Activated naive CD8-positive, alpha-beta T cell treated with anti-CD3 and anti-CD28 coated beads, Interleukin-2, amount 10 ng/mL, durations not matched to agents 7 days and 5 days (primary cell): ENCODE measurements around the gene TESMIN. TPM values are rescaled to one million over a fixed set of nuclear protein-coding genes. Genes with fewer than 3 reads are reported as not detected.

ENCODE experiments used
- ATAC-seq: fragments of 150-1000 bp; cut with Tn5 transposase; one replicate; pipeline ENCODE4 v1.10.0; 2021; ENCODE audit warnings: low read depth, moderate library complexity
- POLR2A ChIA-PET: fragments of 350-600 bp; sonication (Branson Sonifier 250); formaldehyde crosslinking; loops from one replicate; lab custom pipeline; 2021; ENCODE audit warnings: antibody characterized with exemption; lab: Charles Lee
- DNase-seq: peaks from one replicate; pipeline ENCODE4 v3.0.0; 2021
- H3K27ac Mint-ChIP-seq: one replicate; pipeline ENCODE4 v1.8.0; 2022; ENCODE audit warnings: mild to moderate bottlenecking, mixed read lengths
- H3K27me3 Mint-ChIP-seq: one replicate; pipeline ENCODE4 v1.8.0; 2022; ENCODE audit warnings: mild to moderate bottlenecking, moderate library complexity, mixed read lengths
- H3K36me3 Mint-ChIP-seq: one replicate; pipeline ENCODE4 v1.8.0; 2021; ENCODE audit warnings: mild to moderate bottlenecking, mixed read lengths
- H3K4me1 Mint-ChIP-seq: one replicate; pipeline ENCODE4 v1.8.0; 2021; ENCODE audit warnings: mixed read lengths
- H3K4me3 Mint-ChIP-seq: one replicate; pipeline ENCODE4 v1.8.0; 2022; ENCODE audit warnings: mild to moderate bottlenecking, moderate library complexity, mixed read lengths
- H3K9me3 Mint-ChIP-seq: one replicate; pipeline ENCODE4 v1.8.0; 2021; ENCODE audit warnings: mixed read lengths
- total RNA-seq, 2 experiments: library from RNA; stranded (reverse); gene quantifications; one replicate each; pipeline ENCODE4 v1.2.3, GENCODE V29; 2021

TESMIN gene
- total RNA-seq, 2 experiments from 2014 or later = 9.2 to 10.5 TPM

- POLR2A ChIA-PET = no interaction called here
- H3K27ac Mint-ChIP-seq = no peak overlapping the region
- no peaks in the 10 kb centered on the region for H3K27me3 Mint-ChIP-seq
- no peaks in the 10 kb centered on the region for H3K4me1 Mint-ChIP-seq
- H3K9me3 Mint-ChIP-seq = no peaks in the 10 kb centered on the region
- ATAC-seq (no peak), DNase-seq (no peak)
- no peak overlapping the region for H3K4me3 Mint-ChIP-seq
- peaks cover 37% of the 10 kb centered on the region for H3K36me3 Mint-ChIP-seq
Measured at GRCh38 chr11:68773521-68774193, 22.3 kb upstream of the TESMIN start.

- POLR2A ChIA-PET = no interaction called here
- no peaks in the 10 kb centered on the region for H3K9me3 Mint-ChIP-seq
- peaks cover 37% of the 10 kb centered on the region for H3K36me3 Mint-ChIP-seq
- H3K4me3 Mint-ChIP-seq = no peak overlapping the region
- ATAC-seq (no peak), DNase-seq (no peak)
- no peaks in the 10 kb centered on the region for H3K4me1 Mint-ChIP-seq
- no peaks in the 10 kb centered on the region for H3K27me3 Mint-ChIP-seq
- no peak overlapping the region for H3K27ac Mint-ChIP-seq
Measured at GRCh38 chr11:68772936-68773335, 21.6 kb upstream of the TESMIN start.

- DNase-seq (no peak), ATAC-seq (no peak)
- Mint-ChIP-seq H3K27ac (no peak overlapping the region), H3K9me3 (no peaks in the 10 kb centered on the region), H3K4me3 (no peak overlapping the region), H3K27me3 (no peaks in the 10 kb centered on the region), H3K36me3 (peaks cover 29% of the 10 kb centered on the region), H3K4me1 (no peaks in the 10 kb centered on the region)
- POLR2A ChIA-PET = no interaction called here
Measured at GRCh38 chr11:68770781-68771180, 19.5 kb upstream of the TESMIN start.

GRCh38 chr11:68767672-68768071, 16.4 kb upstream of the TESMIN start:
- Mint-ChIP-seq H3K27ac (no peak overlapping the region), H3K36me3 (peaks cover 19% of the 10 kb centered on the region), H3K4me3 (no peak overlapping the region), H3K9me3 (no peaks in the 10 kb centered on the region), H3K27me3 (no peaks in the 10 kb centered on the region), H3K4me1 (peaks cover 4% of the 10 kb centered on the region)
- POLR2A ChIA-PET = no interaction called here
- DNase-seq (no peak), ATAC-seq (no peak)

- DNase-seq (no peak), ATAC-seq (no peak)
- Mint-ChIP-seq H3K27ac (no peak overlapping the region), H3K9me3 (no peaks in the 10 kb centered on the region), H3K27me3 (no peaks in the 10 kb centered on the region), H3K4me3 (no peak overlapping the region), H3K36me3 (peaks cover 21% of the 10 kb centered on the region), H3K4me1 (peaks cover 4% of the 10 kb centered on the region)
- POLR2A ChIA-PET = no interaction called here
Measured at GRCh38 chr11:68766786-68767185, 15.5 kb upstream of the TESMIN start.

- ATAC-seq (no peak), DNase-seq (no peak)
- no peaks in the 10 kb centered on the region for H3K27me3 Mint-ChIP-seq
- no peak overlapping the region for H3K4me3 Mint-ChIP-seq
- POLR2A ChIA-PET = no interaction called here
- H3K9me3 Mint-ChIP-seq = no peaks in the 10 kb centered on the region
- no peak overlapping the region for H3K27ac Mint-ChIP-seq
- peaks cover 17% of the 10 kb centered on the region for H3K36me3 Mint-ChIP-seq
- peaks cover 4% of the 10 kb centered on the region for H3K4me1 Mint-ChIP-seq
Measured at GRCh38 chr11:68764746-68765145, 13.4 kb upstream of the TESMIN start.

GRCh38 chr11:68763926-68764657, 12.8 kb upstream of the TESMIN start:
- H3K27ac Mint-ChIP-seq = no peak overlapping the region
- no peaks in the 10 kb centered on the region for H3K27me3 Mint-ChIP-seq
- H3K4me1 Mint-ChIP-seq = peaks cover 4% of the 10 kb centered on the region
- peaks cover 14% of the 10 kb centered on the region for H3K36me3 Mint-ChIP-seq
- DNase-seq (no peak), ATAC-seq (no peak)
- POLR2A ChIA-PET = no interaction called here
- no peak overlapping the region for H3K4me3 Mint-ChIP-seq
- H3K9me3 Mint-ChIP-seq = no peaks in the 10 kb centered on the region

GRCh38 chr11:68763181-68763721, 11.9 kb upstream of the TESMIN start:
- H3K4me3 Mint-ChIP-seq = no peak overlapping the region
- peaks cover 4% of the 10 kb centered on the region for H3K4me1 Mint-ChIP-seq
- DNase-seq (no peak), ATAC-seq (no peak)
- no peaks in the 10 kb centered on the region for H3K27me3 Mint-ChIP-seq
- peaks cover 7% of the 10 kb centered on the region for H3K36me3 Mint-ChIP-seq
- POLR2A ChIA-PET = no interaction called here
- H3K9me3 Mint-ChIP-seq = no peaks in the 10 kb centered on the region
- H3K27ac Mint-ChIP-seq = peak overlapping the region; percentile 26

- no peak for ATAC-seq
Measured at GRCh38 chr11:68762481-68762880, 11.2 kb upstream of the TESMIN start.

GRCh38 chr11:68761801-68762200, 10.5 kb upstream of the TESMIN start:
- peaks cover 10% of the 10 kb centered on the region for H3K36me3 Mint-ChIP-seq
- POLR2A ChIA-PET = no interaction called here
- no peak for ATAC-seq

More at GRCh38 chr11:68762481-68762880, 11.2 kb upstream of the TESMIN start:
- Mint-ChIP-seq H3K9me3 (no peaks in the 10 kb centered on the region), H3K36me3 (peaks cover 8% of the 10 kb centered on the region), H3K4me3 (no peak overlapping the region), H3K4me1 (peaks cover 4% of the 10 kb centered on the region), H3K27ac (no peak overlapping the region), H3K27me3 (no peaks in the 10 kb centered on the region)
- POLR2A ChIA-PET = no interaction called here
- no peak for DNase-seq

GRCh38 chr11:68759991-68760390, 8.7 kb upstream of the TESMIN start:
- POLR2A ChIA-PET = no interaction called here
- no peak overlapping the region for H3K27ac Mint-ChIP-seq
- no peaks in the 10 kb centered on the region for H3K9me3 Mint-ChIP-seq
- no peaks in the 10 kb centered on the region for H3K27me3 Mint-ChIP-seq
- ATAC-seq (no peak), DNase-seq (no peak)
- peaks cover 4% of the 10 kb centered on the region for H3K4me1 Mint-ChIP-seq
- no peak overlapping the region for H3K4me3 Mint-ChIP-seq
- H3K36me3 Mint-ChIP-seq = peaks cover 16% of the 10 kb centered on the region

More at GRCh38 chr11:68761801-68762200, 10.5 kb upstream of the TESMIN start:
- no peak for DNase-seq
- Mint-ChIP-seq H3K4me1 (peaks cover 4% of the 10 kb centered on the region), H3K4me3 (no peak overlapping the region), H3K9me3 (no peaks in the 10 kb centered on the region), H3K27me3 (no peaks in the 10 kb centered on the region), H3K27ac (no peak overlapping the region)

GRCh38 chr11:68757711-68758110, 6.4 kb upstream of the TESMIN start:
- no peaks in the 10 kb centered on the region for H3K9me3 Mint-ChIP-seq
- H3K4me3 Mint-ChIP-seq = no peak overlapping the region
- DNase-seq = no peak
- H3K27ac Mint-ChIP-seq = no peak overlapping the region
- ATAC-seq = no peak
- POLR2A ChIA-PET = no interaction called here
- H3K36me3 Mint-ChIP-seq = peaks cover 22% of the 10 kb centered on the region
- no peaks in the 10 kb centered on the region for H3K4me1 Mint-ChIP-seq
- no peaks in the 10 kb centered on the region for H3K27me3 Mint-ChIP-seq

- ATAC-seq (no peak), DNase-seq (no peak)
- Mint-ChIP-seq H3K36me3 (peaks cover 19% of the 10 kb centered on the region), H3K4me1 (peaks cover 4% of the 10 kb centered on the region), H3K4me3 (no peak overlapping the region), H3K9me3 (no peaks in the 10 kb centered on the region), H3K27ac (no peak overlapping the region), H3K27me3 (no peaks in the 10 kb centered on the region)
- POLR2A ChIA-PET = no interaction called here
Measured at GRCh38 chr11:68756171-68756766, 4.9 kb upstream of the TESMIN start.
